B cell (primary cell): ENCODE data around the gene PUS10.

Source experiments
- CTCF ChIP-seq: fragments of 200-600 bp; IDR thresholded peaks from one replicate; pipeline ENCODE4 v1.8.0; 2022; ENCODE audit warnings: antibody characterized with exemption, mild to moderate bottlenecking
- EZH2 ChIP-seq: IDR thresholded peaks from 2 replicates; pipeline ENCODE4 v1.6.1; 2012; ENCODE audit warnings: borderline replicate concordance, low read depth, mild to moderate bottlenecking, moderate library complexity, low read length; ENCODE audit not compliant: insufficient read depth, poor library complexity, severe bottlenecking

GRCh38 chr2:61018798-61019197, 743 bp upstream of the PUS10 start:
- no peak for TF ChIP-seq CTCF
- TF ChIP-seq EZH2 = no peak
